PC-3 (cell line): ENCODE results near the gene TMC5. TPM values are rescaled to one million over a fixed set of nuclear protein-coding genes. Genes with fewer than 3 reads are reported as not detected.

ENCODE experiments used
- ATAC-seq: fragments of 200-7000 bp; cut with Tn5 transposase; 2 replicates; pipeline ENCODE4 v1.9.1; 2020; ENCODE audit warnings: mild to moderate bottlenecking, moderate library complexity
- BruUV-seq: library from RNA; stranded (reverse); fragments of 400-500 nt; replicated peaks from 2 replicates; lab custom pipeline; 2021; lab: Mats Ljungman, UMichigan
- CTCF ChIA-PET: fragments of 300-600 bp; sonication (Branson Sonifier 250); formaldehyde crosslinking; loops from one replicate; lab custom pipeline; 2022; ENCODE audit warnings: antibody characterized with exemption; lab: Charles Lee
- POLR2A ChIA-PET: fragments of 300-600 bp; sonication (Branson Sonifier 250); formaldehyde crosslinking; loops from one replicate; lab custom pipeline; 2022; ENCODE audit warnings: antibody characterized with exemption; ENCODE audit not compliant: unreplicated experiment; lab: Charles Lee
- DNase-seq: peaks from one replicate; pipeline ENCODE4 v3.0.0-alpha.2; 2015
- H2AFZ ChIP-seq: fragments of 300-600 bp; sonication (generic); 2 replicates; pipeline ENCODE4 v1.6.0; 2016; ENCODE audit warnings: antibody characterized with exemption, low read length
- H3F3A ChIP-seq: fragments of 300-600 bp; sonication (generic); one replicate; pipeline ENCODE4 v1.6.0; 2017; ENCODE audit warnings: antibody characterized with exemption, low read length, control low read depth, mild to moderate bottlenecking; ENCODE audit not compliant: unreplicated experiment
- H3K27ac ChIP-seq: fragments of 300-600 bp; sonication (generic); 2 replicates; pipeline ENCODE4 v1.5.1; 2016; ENCODE audit warnings: mild to moderate bottlenecking, low read length
- H3K27me3 ChIP-seq: fragments of 300-600 bp; sonication (generic); 2 replicates; pipeline ENCODE4 v1.6.1; 2016; ENCODE audit warnings: low read length, mixed read lengths
- H3K36me3 ChIP-seq: fragments of 300-600 bp; sonication (generic); 2 replicates; pipeline ENCODE4 v1.6.1; 2016; ENCODE audit warnings: low read depth, mixed run types, low read length, mixed read lengths
- H3K4me1 ChIP-seq: fragments of 300-600 bp; sonication (generic); 2 replicates; pipeline ENCODE4 v1.5.1; 2016; ENCODE audit warnings: low read length; ENCODE audit not compliant: insufficient read depth
- H3K4me2 ChIP-seq: fragments of 300-600 bp; sonication (generic); 2 replicates; pipeline ENCODE4 v1.6.0; 2016; ENCODE audit warnings: low read length
- H3K4me3 ChIP-seq: fragments of 300-600 bp; sonication (generic); 2 replicates; pipeline ENCODE4 v1.5.1; 2016; ENCODE audit warnings: mild to moderate bottlenecking, low read length, mixed read lengths
- H3K79me2 ChIP-seq: fragments of 300-600 bp; sonication (generic); 2 replicates; pipeline ENCODE4 v1.6.1; 2017; ENCODE audit warnings: low read length, mixed read lengths
- H3K9ac ChIP-seq: fragments of 300-600 bp; sonication (generic); 2 replicates; pipeline ENCODE4 v1.6.0; 2016; ENCODE audit warnings: mild to moderate bottlenecking, low read length
- H3K9me2 ChIP-seq: fragments of 300-600 bp; sonication (generic); replicated peaks from 2 replicates; pipeline ENCODE4 v1.6.1; 2016; ENCODE audit warnings: mixed run types, low read length, mixed read lengths
- H3K9me3 ChIP-seq: fragments of 300-600 bp; sonication (generic); 2 replicates; pipeline ENCODE4 v1.6.1; 2016; ENCODE audit warnings: low read length, mixed read lengths
- H4K20me1 ChIP-seq: fragments of 300-600 bp; sonication (generic); 2 replicates; pipeline ENCODE4 v1.6.1; 2016; ENCODE audit warnings: low read length, mixed read lengths
- EZH2 ChIP-seq: fragments of 300-600 bp; sonication (generic); IDR thresholded peaks from one replicate; pipeline ENCODE4 v1.6.1; 2017; ENCODE audit warnings: antibody characterized with exemption, mild to moderate bottlenecking, low read length; ENCODE audit not compliant: unreplicated experiment
- EZH2phosphoT487 ChIP-seq: fragments of 300-600 bp; sonication (generic); IDR thresholded peaks from 2 replicates; pipeline ENCODE4 v1.6.1; 2018; ENCODE audit warnings: mild to moderate bottlenecking, antibody characterized with exemption, low read length, borderline replicate concordance
- intact Hi-C: fragments of 100-400 bp; cut with micrococcal nuclease; formaldehyde crosslinking; loops from 2 replicates; pipeline ENCODE4 v1.9.0; 2023
- total RNA-seq: library from RNA; depleted of rRNA; stranded (reverse); fragments of >200 nt; gene quantifications from 2 replicates; pipeline ENCODE4 v1.2.3, GENCODE V29; 2014
- TF ChIP-seq, protein P1 (sequence below): fragments of 300-600 bp; sonication (generic); conservative IDR thresholded peaks from 2 replicates; pipeline ENCODE4 v1.5.1; 2017; ENCODE audit warnings: antibody characterized with exemption, low read depth, mild to moderate bottlenecking, low read length

Gene TMC5
- total RNA-seq, 1 experiment from 2014 or later: 7.4 TPM

GRCh38 chr16:19450186-19450585 lies 32.5 kb downstream of the TMC5 start:
- intact Hi-C loops: no loop called here
- no peaks in the 10 kb centered on the region for H3K9me3 ChIP-seq
- DNase-seq: no peak
- no peak overlapping the region for H3K4me3 ChIP-seq
- H3F3A ChIP-seq: no peaks in the 10 kb centered on the region
- no peak overlapping the region for H3K4me2 ChIP-seq
- H2AFZ ChIP-seq: no peak overlapping the region
- CTCF ChIA-PET: no interaction called here
- POLR2A ChIA-PET: no interaction called here
- no TSS peak for BruUV-seq
- H3K79me2 ChIP-seq: no peaks in the 10 kb centered on the region
- no peak for ATAC-seq
- no peak for TF ChIP-seq EZH2phosphoT487
- no peak for TF ChIP-seq EZH2
- TF ChIP-seq, protein P1, sequence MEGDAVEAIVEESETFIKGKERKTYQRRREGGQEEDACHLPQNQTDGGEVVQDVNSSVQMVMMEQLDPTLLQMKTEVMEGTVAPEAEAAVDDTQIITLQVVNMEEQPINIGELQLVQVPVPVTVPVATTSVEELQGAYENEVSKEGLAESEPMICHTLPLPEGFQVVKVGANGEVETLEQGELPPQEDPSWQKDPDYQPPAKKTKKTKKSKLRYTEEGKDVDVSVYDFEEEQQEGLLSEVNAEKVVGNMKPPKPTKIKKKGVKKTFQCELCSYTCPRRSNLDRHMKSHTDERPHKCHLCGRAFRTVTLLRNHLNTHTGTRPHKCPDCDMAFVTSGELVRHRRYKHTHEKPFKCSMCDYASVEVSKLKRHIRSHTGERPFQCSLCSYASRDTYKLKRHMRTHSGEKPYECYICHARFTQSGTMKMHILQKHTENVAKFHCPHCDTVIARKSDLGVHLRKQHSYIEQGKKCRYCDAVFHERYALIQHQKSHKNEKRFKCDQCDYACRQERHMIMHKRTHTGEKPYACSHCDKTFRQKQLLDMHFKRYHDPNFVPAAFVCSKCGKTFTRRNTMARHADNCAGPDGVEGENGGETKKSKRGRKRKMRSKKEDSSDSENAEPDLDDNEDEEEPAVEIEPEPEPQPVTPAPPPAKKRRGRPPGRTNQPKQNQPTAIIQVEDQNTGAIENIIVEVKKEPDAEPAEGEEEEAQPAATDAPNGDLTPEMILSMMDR: no peak
- no peak overlapping the region for H3K9ac ChIP-seq
- H3K36me3 ChIP-seq: peaks cover 4% of the 10 kb centered on the region; the same call in 1 of the 2 replicates
- H3K4me1 ChIP-seq: peaks cover 10% of the 10 kb centered on the region
- H3K27me3 ChIP-seq: no peaks in the 10 kb centered on the region
- H3K9me2 ChIP-seq: no peaks in the 10 kb centered on the region
- H4K20me1 ChIP-seq: no peaks in the 10 kb centered on the region
- no peak overlapping the region for H3K27ac ChIP-seq

DNA sequence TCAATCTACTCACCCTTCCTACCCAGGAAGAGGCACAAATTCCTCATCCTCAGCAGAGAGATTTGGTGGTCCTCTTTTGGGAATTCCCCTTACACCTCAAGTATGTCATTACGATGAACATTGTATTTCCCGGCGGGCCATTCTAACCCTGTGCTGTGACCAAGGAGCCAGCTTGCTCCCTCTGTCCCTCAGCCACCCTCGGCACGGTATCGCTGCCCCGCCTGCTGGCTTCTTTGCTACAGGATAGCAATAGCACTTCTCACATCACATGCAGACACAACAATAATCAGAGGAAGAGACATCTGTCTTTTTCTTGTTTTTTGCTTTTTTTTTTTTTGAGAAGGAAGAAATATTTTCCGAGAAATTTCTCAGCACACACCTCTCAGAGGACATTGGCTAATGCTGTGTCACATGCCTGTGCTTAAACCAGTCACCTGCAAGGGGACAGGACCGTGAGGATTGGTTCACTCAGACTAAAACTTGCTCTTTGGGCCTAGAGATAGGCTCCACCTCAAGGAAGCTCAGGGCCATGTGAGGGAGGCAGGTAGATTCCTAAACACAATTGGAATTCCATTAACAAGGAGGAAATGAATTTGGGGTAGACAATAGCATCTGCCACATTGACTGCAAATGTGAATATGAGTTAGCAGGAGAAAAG lies 41.2 kb downstream of the TMC5 start:
- Histone ChIP-seq H3K9me3 (no peaks in the 10 kb centered on the region), H3K4me3 (no peak overlapping the region), H3K4me2 (no peak overlapping the region), H3F3A (no peaks in the 10 kb centered on the region), H3K36me3 (peaks cover 3% of the 10 kb centered on the region; the same call in 1 of the 2 replicates), H2AFZ (no peak overlapping the region), H3K9ac (no peak overlapping the region), H3K4me1 (no peaks in the 10 kb centered on the region), H3K27me3 (no peaks in the 10 kb centered on the region), H3K27ac (no peak overlapping the region), H3K79me2 (no peaks in the 10 kb centered on the region), H3K9me2 (no peaks in the 10 kb centered on the region), H4K20me1 (no peaks in the 10 kb centered on the region)
- TF ChIP-seq, protein P1: no peak
- no peak for TF ChIP-seq EZH2phosphoT487
- TF ChIP-seq EZH2: no peak
- ChIA-PET CTCF (no interaction called here), POLR2A (no interaction called here)
- DNase-seq (no peak), ATAC-seq (no peak)
- intact Hi-C loops: no loop called here
- no TSS peak for BruUV-seq

GRCh38 chr16:19460397-19460796 lies 42.7 kb downstream of the TMC5 start:
- Histone ChIP-seq H3K9me3 (no peaks in the 10 kb centered on the region), H3K9me2 (no peaks in the 10 kb centered on the region), H4K20me1 (no peaks in the 10 kb centered on the region), H3K9ac (no peak overlapping the region), H3K4me1 (no peaks in the 10 kb centered on the region), H2AFZ (no peak overlapping the region), H3K4me3 (no peak overlapping the region), H3K4me2 (no peak overlapping the region), H3K27ac (no peak overlapping the region), H3K36me3 (peaks cover 5% of the 10 kb centered on the region; the same call in 1 of the 2 replicates), H3F3A (no peaks in the 10 kb centered on the region), H3K79me2 (no peaks in the 10 kb centered on the region), H3K27me3 (no peaks in the 10 kb centered on the region)
- DNase-seq (no peak), ATAC-seq (no peak)
- intact Hi-C loops: no loop called here
- CTCF ChIA-PET: no interaction called here
- TF ChIP-seq, protein P1: no peak
- no peak for TF ChIP-seq EZH2
- no peak for TF ChIP-seq EZH2phosphoT487
- POLR2A ChIA-PET: no interaction called here
- BruUV-seq: no TSS peak
